Right lobe of liver (tissue), 4 donors: ENCODE results near the gene FANCC.

ENCODE experiments used
- CTCF ChIP-seq, 4 donors: fragments of 200-600 bp in 3 of 4; fragments of 450-650 bp in 1 of 4; IDR thresholded peaks; one replicate each; pipeline versions ENCODE4 v1.5.1 to v1.8.0; 2016 to 2022; ENCODE audit warnings: antibody characterized with exemption in 4 of 4, mild to moderate bottlenecking in 2 of 4
- POLR2A ChIP-seq: fragments of 450-650 bp; IDR thresholded peaks from one replicate; pipeline ENCODE4 v1.6.1; 2017; ENCODE audit warnings: antibody characterized with exemption, mild to moderate bottlenecking
- donor health status: DM: no; HTN: no; CAD: no.
- donor health status: DM: no; HTN: no; CAD: no.
- donor health status: DM: no; HTN: yes; CAD: no.

DNA sequence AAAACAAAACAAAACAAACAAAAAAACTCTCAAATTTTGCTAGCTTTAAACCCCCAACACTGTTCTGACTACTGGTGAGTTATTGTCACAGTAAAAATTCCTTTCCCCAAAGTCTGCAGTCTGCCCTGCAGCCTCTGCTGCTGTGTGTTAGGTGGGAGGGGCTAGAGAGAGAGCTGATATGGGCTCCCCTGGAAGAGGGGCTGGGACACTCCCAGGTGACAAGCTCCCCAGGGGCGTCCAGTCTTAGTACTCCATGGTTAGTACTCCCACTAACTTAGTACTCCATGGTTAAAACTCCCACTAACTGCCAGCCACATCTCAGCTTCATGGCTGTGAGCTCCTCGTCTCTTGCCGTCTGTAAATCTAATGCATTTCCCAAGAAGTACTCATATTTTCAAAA lies 191.9 kb downstream of the FANCC start:
- no peak for TF ChIP-seq CTCF (IDR thresholded peaks at IDR 0.05)
- no peak for TF ChIP-seq POLR2A
